Measurements from ENCODE around the gene SLC4A4.
A peak's percentile ranks its signal among the peaks of the same experiment; 100 is the strongest.

Gene SLC4A4

DNA sequence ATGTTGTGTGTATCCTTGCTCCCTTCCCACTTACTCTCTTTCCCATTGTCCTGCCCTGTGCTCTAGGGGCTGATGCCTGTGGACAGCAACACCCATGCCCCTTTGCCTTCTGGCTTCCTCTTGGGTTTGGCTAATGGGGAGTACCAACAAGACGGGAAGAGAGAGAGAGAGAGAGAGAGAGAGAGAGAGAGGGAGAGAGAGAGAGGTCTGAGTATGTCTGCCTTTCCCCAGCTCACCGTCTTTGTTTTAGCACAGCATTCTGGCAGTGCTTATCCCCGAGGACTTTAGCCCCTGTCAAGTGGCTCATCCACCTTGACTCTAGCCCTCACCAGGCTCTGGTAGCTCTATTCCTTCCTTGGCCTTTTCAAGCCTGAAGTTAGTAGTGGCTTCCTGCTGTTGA lies 128.0 kb downstream of the SLC4A4 start:
- TF ChIP-seq, protein P1, sequence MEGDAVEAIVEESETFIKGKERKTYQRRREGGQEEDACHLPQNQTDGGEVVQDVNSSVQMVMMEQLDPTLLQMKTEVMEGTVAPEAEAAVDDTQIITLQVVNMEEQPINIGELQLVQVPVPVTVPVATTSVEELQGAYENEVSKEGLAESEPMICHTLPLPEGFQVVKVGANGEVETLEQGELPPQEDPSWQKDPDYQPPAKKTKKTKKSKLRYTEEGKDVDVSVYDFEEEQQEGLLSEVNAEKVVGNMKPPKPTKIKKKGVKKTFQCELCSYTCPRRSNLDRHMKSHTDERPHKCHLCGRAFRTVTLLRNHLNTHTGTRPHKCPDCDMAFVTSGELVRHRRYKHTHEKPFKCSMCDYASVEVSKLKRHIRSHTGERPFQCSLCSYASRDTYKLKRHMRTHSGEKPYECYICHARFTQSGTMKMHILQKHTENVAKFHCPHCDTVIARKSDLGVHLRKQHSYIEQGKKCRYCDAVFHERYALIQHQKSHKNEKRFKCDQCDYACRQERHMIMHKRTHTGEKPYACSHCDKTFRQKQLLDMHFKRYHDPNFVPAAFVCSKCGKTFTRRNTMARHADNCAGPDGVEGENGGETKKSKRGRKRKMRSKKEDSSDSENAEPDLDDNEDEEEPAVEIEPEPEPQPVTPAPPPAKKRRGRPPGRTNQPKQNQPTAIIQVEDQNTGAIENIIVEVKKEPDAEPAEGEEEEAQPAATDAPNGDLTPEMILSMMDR (IDR thresholded peaks at IDR 0.05; ENCODE audit: low read depth, low read length), result no peak
- no peak for DNase-seq (ENCODE audit: extremely low read depth, low read depth)

GRCh38 chr4:71468116-71468710 lies 129.4 kb downstream of the SLC4A4 start:
- DNase-seq (ENCODE audit: extremely low read depth, low read depth), result no peak
- TF ChIP-seq, protein P1 (IDR thresholded peaks at IDR 0.05; ENCODE audit: low read depth, low read length), result no peak

- TF ChIP-seq, protein P1 (IDR thresholded peaks at IDR 0.05; ENCODE audit: low read depth, low read length), result no peak
- DNase-seq (ENCODE audit: extremely low read depth, low read depth), result no peak
Observed at GRCh38 chr4:71469541-71469940, 130.7 kb downstream of the SLC4A4 start.

- DNase-seq (ENCODE audit: extremely low read depth, low read depth), result no peak
- TF ChIP-seq, protein P1 (IDR thresholded peaks at IDR 0.05; ENCODE audit: low read depth, low read length), result no peak
Observed at GRCh38 chr4:71470524-71470923, 131.7 kb downstream of the SLC4A4 start.

- DNase-seq (ENCODE audit: extremely low read depth, low read depth), result peak; percentile 11
- TF ChIP-seq, protein P1 (IDR thresholded peaks at IDR 0.05; ENCODE audit: low read depth, low read length), result no peak
Observed at GRCh38 chr4:71472946-71473345, 134.1 kb downstream of the SLC4A4 start.

DNA sequence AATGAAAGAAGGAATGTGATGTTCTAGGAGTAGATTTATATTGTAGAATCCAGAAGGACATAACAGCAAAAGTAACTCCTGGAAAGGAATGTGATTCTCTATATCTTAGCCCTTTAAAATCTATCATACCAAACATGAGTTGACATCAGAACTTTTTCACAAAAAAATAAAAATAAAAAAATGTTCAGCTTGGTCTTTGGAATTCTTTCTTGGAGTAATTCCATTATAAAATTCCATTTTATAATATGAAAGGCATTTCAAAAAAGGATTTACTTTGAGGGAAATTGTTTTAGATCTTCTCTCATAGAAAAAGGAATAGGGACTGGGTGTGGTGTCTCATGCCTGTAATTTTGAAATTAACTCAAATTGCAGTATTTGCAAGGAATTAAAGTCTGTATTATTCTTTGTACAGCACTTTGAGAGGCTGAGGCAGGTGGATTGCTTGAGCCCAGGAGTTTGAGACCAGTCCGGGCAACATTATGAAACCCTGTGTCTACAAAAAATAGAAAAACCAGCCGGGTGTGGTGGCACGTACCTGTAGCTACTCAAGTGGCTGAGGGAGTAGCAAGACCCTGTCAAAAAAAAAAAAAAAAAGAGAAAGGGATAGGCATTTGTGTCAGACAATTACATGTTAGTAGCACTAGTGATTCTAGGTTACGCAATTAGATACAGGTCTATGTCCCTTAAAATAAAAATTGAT lies 134.9 kb downstream of the SLC4A4 start:
- no peak for DNase-seq (ENCODE audit: extremely low read depth, low read depth)

GRCh38 chr4:71474731-71475130 lies 135.9 kb downstream of the SLC4A4 start:
- TF ChIP-seq, protein P1 (IDR thresholded peaks at IDR 0.05; ENCODE audit: low read depth, low read length), result no peak
- no peak for DNase-seq (ENCODE audit: extremely low read depth, low read depth)

More for the DNA sequence above, 134.9 kb downstream of the SLC4A4 start:
- TF ChIP-seq, protein P1 (IDR thresholded peaks at IDR 0.05; ENCODE audit: low read depth, low read length), result no peak
